ENCODE results near the gene CRYGC. TPM values are rescaled to one million over a fixed set of nuclear protein-coding genes. Genes with fewer than 3 reads are reported as not detected.

CRYGC gene
- total RNA-seq, 1 donor, result not detected

- no peak within 1 kb of the TSS for H2AFZ ChIP-seq (ENCODE audit: low read length)
- H3K4me2 ChIP-seq (ENCODE audit: insufficient read depth, low read length), result no peak within 1 kb of the TSS
- peaks cover 7% of the 10 kb centered on the region for H3K27me3 ChIP-seq (ENCODE audit: insufficient read depth, low read length)
- H3K4me3 ChIP-seq (ENCODE audit: insufficient read depth, low read length), result no peak within 1 kb of the TSS
- H3K79me2 ChIP-seq (ENCODE audit: insufficient read depth, low read length), result no peaks in the 10 kb centered on the region
- no peaks in the 10 kb centered on the region for H3K36me3 ChIP-seq (ENCODE audit: insufficient read depth, low read length)
- H4K20me1 ChIP-seq (ENCODE audit: insufficient read depth, low read length), result no peaks in the 10 kb centered on the region
- H3K4me1 ChIP-seq (ENCODE audit: insufficient read depth, low read length), result no peaks in the 10 kb centered on the region
- no peak within 1 kb of the TSS for H3K27ac ChIP-seq (ENCODE audit: low read depth, low read length)
- TF ChIP-seq CTCF (IDR thresholded peaks at IDR 0.05; ENCODE audit: extremely low read depth, low read depth, low read length), result no peak
- no peak for DNase-seq (ENCODE audit: insufficient read length, low spot score, missing footprints)
- H3K9me3 ChIP-seq (ENCODE audit: low read depth, low read length), result no peaks in the 10 kb centered on the region
Observed at GRCh38 chr2:208163489-208163888, 33.9 kb upstream of the CRYGC start, which contains the start of gene CRYGA. Gene CRYGA (minus strand): TSS chr2:208163589. CDS start chr2:208163556, 33 bp downstream.

- H2AFZ ChIP-seq (ENCODE audit: low read length), result no peak overlapping the region
- no peak overlapping the region for H3K4me3 ChIP-seq (ENCODE audit: insufficient read depth, low read length)
- H3K9me3 ChIP-seq (ENCODE audit: low read depth, low read length), result no peaks in the 10 kb centered on the region
- no peak overlapping the region for H3K27ac ChIP-seq (ENCODE audit: low read depth, low read length)
- H3K4me1 ChIP-seq (ENCODE audit: insufficient read depth, low read length), result no peaks in the 10 kb centered on the region
- H3K36me3 ChIP-seq (ENCODE audit: insufficient read depth, low read length), result no peaks in the 10 kb centered on the region
- no peaks in the 10 kb centered on the region for H3K79me2 ChIP-seq (ENCODE audit: insufficient read depth, low read length)
- no peak overlapping the region for H3K4me2 ChIP-seq (ENCODE audit: insufficient read depth, low read length)
- no peaks in the 10 kb centered on the region for H4K20me1 ChIP-seq (ENCODE audit: insufficient read depth, low read length)
- no peak for DNase-seq (ENCODE audit: insufficient read length, low spot score, missing footprints)
- no peak for TF ChIP-seq CTCF (IDR thresholded peaks at IDR 0.05; ENCODE audit: extremely low read depth, low read depth, low read length)
- H3K27me3 ChIP-seq (ENCODE audit: insufficient read depth, low read length), result no peaks in the 10 kb centered on the region
Observed at GRCh38 chr2:208156439-208156838, 26.8 kb upstream of the CRYGC start.

- H3K9me3 ChIP-seq (ENCODE audit: low read depth, low read length), result no peaks in the 10 kb centered on the region
- TF ChIP-seq CTCF (IDR thresholded peaks at IDR 0.05; ENCODE audit: extremely low read depth, low read depth, low read length), result no peak
- H3K27me3 ChIP-seq (ENCODE audit: insufficient read depth, low read length), result no peaks in the 10 kb centered on the region
- no peak overlapping the region for H2AFZ ChIP-seq (ENCODE audit: low read length)
- no peaks in the 10 kb centered on the region for H3K36me3 ChIP-seq (ENCODE audit: insufficient read depth, low read length)
- no peak for DNase-seq (ENCODE audit: insufficient read length, low spot score, missing footprints)
- no peaks in the 10 kb centered on the region for H4K20me1 ChIP-seq (ENCODE audit: insufficient read depth, low read length)
- no peak overlapping the region for H3K4me3 ChIP-seq (ENCODE audit: insufficient read depth, low read length)
- H3K4me2 ChIP-seq (ENCODE audit: insufficient read depth, low read length), result no peak overlapping the region
- H3K4me1 ChIP-seq (ENCODE audit: insufficient read depth, low read length), result no peaks in the 10 kb centered on the region
- H3K27ac ChIP-seq (ENCODE audit: low read depth, low read length), result no peak overlapping the region
- no peaks in the 10 kb centered on the region for H3K79me2 ChIP-seq (ENCODE audit: insufficient read depth, low read length)
Observed at GRCh38 chr2:208153156-208153555, 23.5 kb upstream of the CRYGC start.

- H3K36me3 ChIP-seq (ENCODE audit: insufficient read depth, low read length), result no peaks in the 10 kb centered on the region
- H3K27me3 ChIP-seq (ENCODE audit: insufficient read depth, low read length), result no peaks in the 10 kb centered on the region
- no peaks in the 10 kb centered on the region for H4K20me1 ChIP-seq (ENCODE audit: insufficient read depth, low read length)
- DNase-seq (ENCODE audit: insufficient read length, low spot score, missing footprints), result no peak
- H2AFZ ChIP-seq (ENCODE audit: low read length), result no peak overlapping the region
- no peak overlapping the region for H3K4me3 ChIP-seq (ENCODE audit: insufficient read depth, low read length)
- H3K79me2 ChIP-seq (ENCODE audit: insufficient read depth, low read length), result no peaks in the 10 kb centered on the region
- H3K4me2 ChIP-seq (ENCODE audit: insufficient read depth, low read length), result no peak overlapping the region
- TF ChIP-seq CTCF (IDR thresholded peaks at IDR 0.05; ENCODE audit: extremely low read depth, low read depth, low read length), result no peak
- H3K9me3 ChIP-seq (ENCODE audit: low read depth, low read length), result no peaks in the 10 kb centered on the region
- H3K27ac ChIP-seq (ENCODE audit: low read depth, low read length), result no peak overlapping the region
- no peaks in the 10 kb centered on the region for H3K4me1 ChIP-seq (ENCODE audit: insufficient read depth, low read length)
Observed at GRCh38 chr2:208150956-208151355, 21.3 kb upstream of the CRYGC start.

Measured in osteoblast (primary cell).